H9 (cell line): ENCODE measurements around the gene ATP2A2. TPM values are rescaled to one million over a fixed set of nuclear protein-coding genes. Genes with fewer than 3 reads are reported as not detected.

ENCODE experiments used
- DNase-seq: peaks from one replicate; pipeline ENCODE4 v3.0.0-alpha.2; 2017
- H2AFZ ChIP-seq: one replicate; pipeline ENCODE4 v1.6.1; 2013; ENCODE audit warnings: mild to moderate bottlenecking, low read length, control low read depth, moderate library complexity
- H2AK5ac ChIP-seq: 2 replicates; pipeline ENCODE4 v1.6.1; 2013; ENCODE audit warnings: low read length, control low read depth, mixed read lengths; ENCODE audit not compliant: insufficient read length
- H2BK120ac ChIP-seq: one replicate; pipeline ENCODE4 v1.6.1; 2013; ENCODE audit warnings: low read depth, mild to moderate bottlenecking, low read length, control low read depth, inconsistent platforms; ENCODE audit not compliant: poor library complexity, severe bottlenecking
- H2BK12ac ChIP-seq: 2 replicates; pipeline ENCODE4 v1.6.1; 2013; ENCODE audit warnings: low read length, control low read depth, mixed read lengths, low read depth; ENCODE audit not compliant: insufficient read length
- H2BK15ac ChIP-seq: 2 replicates; pipeline ENCODE4 v1.6.1; 2013; ENCODE audit warnings: low read depth, low read length, control low read depth
- H2BK20ac ChIP-seq: one replicate; pipeline ENCODE4 v1.6.1; 2013; ENCODE audit warnings: low read depth, mild to moderate bottlenecking, low read length, control low read depth, inconsistent platforms; ENCODE audit not compliant: poor library complexity, severe bottlenecking
- H2BK5ac ChIP-seq: 2 replicates; pipeline ENCODE4 v1.6.1; 2013; ENCODE audit warnings: low read length, control low read depth, mixed read lengths; ENCODE audit not compliant: insufficient read length
- H3K14ac ChIP-seq: 2 replicates; pipeline ENCODE4 v1.6.1; 2013; ENCODE audit warnings: low read length, control low read depth; ENCODE audit not compliant: insufficient read depth
- H3K18ac ChIP-seq: 2 replicates; pipeline ENCODE4 v1.6.1; 2013; ENCODE audit warnings: low read depth, mild to moderate bottlenecking, mixed read lengths, low read length, control low read depth; ENCODE audit not compliant: insufficient read length
- H3K23ac ChIP-seq: 2 replicates; pipeline ENCODE4 v1.6.1; 2013; ENCODE audit warnings: low read length, control low read depth, mixed read lengths, low read depth; ENCODE audit not compliant: insufficient read length
- H3K23me2 ChIP-seq: 2 replicates; pipeline ENCODE4 v1.6.1; 2013; ENCODE audit warnings: low read depth, mild to moderate bottlenecking, mixed read lengths, low read length, control low read depth; ENCODE audit not compliant: insufficient read length, poor library complexity, severe bottlenecking
- H3K27ac ChIP-seq: 2 replicates; pipeline ENCODE4 v1.5.1; 2013; ENCODE audit warnings: low read length, control low read depth, mixed read lengths, low read depth; ENCODE audit not compliant: insufficient read length
- H3K27me3 ChIP-seq: 2 replicates; pipeline ENCODE4 v1.6.1; 2013; ENCODE audit warnings: low read length, control low read depth, inconsistent platforms; ENCODE audit not compliant: insufficient read depth
- H3K4ac ChIP-seq: 2 replicates; pipeline ENCODE4 v1.6.1; 2013; ENCODE audit warnings: low read depth, mild to moderate bottlenecking, control low read depth, inconsistent platforms, low read length, moderate library complexity
- H3K4me1 ChIP-seq: 2 replicates; pipeline ENCODE4 v1.6.1; 2013; ENCODE audit warnings: low read length, control low read depth, inconsistent platforms; ENCODE audit not compliant: insufficient read depth
- H3K4me2 ChIP-seq: 2 replicates; pipeline ENCODE4 v1.6.1; 2013; ENCODE audit warnings: low read length, control low read depth, mixed read lengths; ENCODE audit not compliant: insufficient read length, insufficient read depth
- H3K56ac ChIP-seq: 2 replicates; pipeline ENCODE4 v1.6.1; 2013; ENCODE audit warnings: low read depth, mild to moderate bottlenecking, mixed read lengths, low read length, control low read depth; ENCODE audit not compliant: insufficient read length
- H3K79me1 ChIP-seq: 2 replicates; pipeline ENCODE4 v1.6.1; 2013; ENCODE audit warnings: low read depth, mild to moderate bottlenecking, moderate library complexity, low read length, control low read depth, inconsistent platforms; ENCODE audit not compliant: insufficient read depth, poor library complexity, severe bottlenecking
- H3K79me2 ChIP-seq: 2 replicates; pipeline ENCODE4 v1.6.1; 2013; ENCODE audit warnings: low read length, control low read depth, inconsistent platforms; ENCODE audit not compliant: insufficient read depth
- H3K9ac ChIP-seq: 2 replicates; pipeline ENCODE4 v1.6.1; 2013; ENCODE audit warnings: low read length, control low read depth, mixed read lengths; ENCODE audit not compliant: insufficient read length; ENCODE audit errors: extremely low read depth
- H3K9me3 ChIP-seq: one replicate; pipeline ENCODE4 v1.6.1; 2013; ENCODE audit warnings: low read depth, low read length, inconsistent platforms; ENCODE audit not compliant: control insufficient read depth
- H3T11ph ChIP-seq: one replicate; pipeline ENCODE4 v1.6.1; 2013; ENCODE audit warnings: mild to moderate bottlenecking, low read length, control low read depth, inconsistent platforms
- H4K20me1 ChIP-seq: one replicate; pipeline ENCODE4 v1.6.1; 2013; ENCODE audit not compliant: control insufficient read depth, insufficient read length, insufficient read depth
- H4K5ac ChIP-seq: 2 replicates; pipeline ENCODE4 v1.6.1; 2013; ENCODE audit warnings: low read depth, mild to moderate bottlenecking, mixed read lengths, low read length, control low read depth; ENCODE audit not compliant: insufficient read length
- H4K8ac ChIP-seq: replicated peaks from 2 replicates; pipeline ENCODE4 v1.6.1; 2013; ENCODE audit warnings: low read length, control low read depth, mixed read lengths, low read depth; ENCODE audit not compliant: insufficient read length
- H4K91ac ChIP-seq: 2 replicates; pipeline ENCODE4 v1.6.1; 2013; ENCODE audit warnings: low read depth, mild to moderate bottlenecking, moderate library complexity, mixed read lengths, low read length, control low read depth; ENCODE audit not compliant: insufficient read length
- H3K27ac Mint-ChIP-seq, 3 experiments: 2 replicates in 2 of 3; 3 replicates in 1 of 3; pipeline ENCODE4 v1.8.0; 2020 to 2021; ENCODE audit warnings: mixed read lengths in 3 of 3, mild to moderate bottlenecking in 1 of 3, moderate library complexity in 1 of 3
- H3K27me3 Mint-ChIP-seq: 2 replicates; pipeline ENCODE4 v1.8.0; 2021; ENCODE audit warnings: low read depth, mild to moderate bottlenecking, moderate library complexity, mixed read lengths
- H3K36me3 Mint-ChIP-seq, 3 experiments: 2 replicates in 2 of 3; 3 replicates in 1 of 3; pipeline ENCODE4 v1.8.0; 2020 to 2021; ENCODE audit warnings: low read depth in 3 of 3, mixed read lengths in 3 of 3; ENCODE audit not compliant: insufficient read depth in 1 of 3
- H3K4me1 Mint-ChIP-seq, 2 experiments: 2 replicates each; pipeline ENCODE4 v1.8.0; 2020; ENCODE audit warnings: mixed read lengths in 2 of 2
- H3K4me3 Mint-ChIP-seq, 2 experiments: 2 replicates in 1 of 2; 3 replicates in 1 of 2; pipeline ENCODE4 v1.8.0; 2020 to 2021; ENCODE audit warnings: mild to moderate bottlenecking in 2 of 2, mixed read lengths in 2 of 2, moderate library complexity in 1 of 2
- H3K9me3 Mint-ChIP-seq, 2 experiments: 2 replicates in 1 of 2; 3 replicates in 1 of 2; pipeline ENCODE4 v1.8.0; 2020; ENCODE audit warnings: mild to moderate bottlenecking in 2 of 2, mixed read lengths in 2 of 2, moderate library complexity in 1 of 2
- WGBS: extraction: QIAGEN DNeasy Blood & Tissue Kit; methylation state at CpG from one replicate; pipeline ENCODE4 v1.1.7; 2013; ENCODE audit warnings: missing lambda C conversion rate, low lambda C conversion rate, mixed read lengths; ENCODE audit not compliant: insufficient read length; ENCODE audit errors: extremely low coverage; 5-methylcytosine and 5-hydroxymethylcytosine counted together
- total RNA-seq: library from RNA; stranded (reverse); gene quantifications from 2 replicates; pipeline ENCODE4 v1.2.1, GENCODE V29; 2021
- TF ChIP-seq, protein P1 (sequence below): fragments of 200-600 bp; sonication (generic); conservative IDR thresholded peaks from 3 replicates; pipeline ENCODE4 v1.8.0; 2021; ENCODE audit warnings: antibody characterized with exemption, mild to moderate bottlenecking

Gene ATP2A2
- total RNA-seq, 1 experiment from 2014 or later, result 257 TPM

DNA sequence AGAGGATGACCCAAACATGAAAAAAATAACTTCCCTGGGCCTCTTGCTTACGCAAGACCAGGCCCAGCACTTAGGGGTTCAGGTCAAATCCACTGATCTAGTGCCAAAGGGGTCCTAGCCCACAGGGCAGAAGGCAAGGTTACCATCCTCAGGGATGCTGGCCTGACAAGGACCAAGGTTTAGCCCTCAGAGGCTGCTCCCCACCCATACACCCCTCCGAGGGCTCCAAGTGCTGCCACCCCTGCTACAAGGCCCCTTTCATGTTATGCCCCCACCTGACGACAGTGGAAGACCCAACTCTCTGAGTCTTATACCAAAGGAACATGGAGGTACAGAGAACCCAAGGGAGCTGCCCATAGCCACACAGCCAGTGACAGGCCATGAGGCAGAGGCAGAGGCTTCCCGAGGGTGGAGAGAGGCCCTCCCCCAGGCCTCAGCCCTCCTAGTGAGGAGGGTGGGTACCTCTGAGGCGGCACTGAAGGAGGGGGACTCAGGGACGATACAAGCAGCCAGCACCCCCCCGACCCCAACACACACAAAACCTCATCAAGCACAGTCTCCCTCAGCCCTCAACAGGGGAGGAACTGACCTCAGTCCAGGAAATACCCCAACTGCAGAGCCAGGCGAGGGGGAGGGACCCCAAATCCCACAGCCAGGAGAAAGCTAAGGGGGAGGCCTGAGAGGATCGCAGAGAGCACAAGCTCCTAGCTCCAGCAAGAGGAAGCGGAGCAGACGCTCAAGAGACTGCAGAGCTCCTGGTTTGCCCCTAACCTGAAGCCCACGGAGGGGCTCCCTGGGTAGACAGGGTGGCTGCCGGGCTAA, 85.5 kb downstream of the ATP2A2 start:
- Histone ChIP-seq H3K9ac (no peak overlapping the region), H3K23me2 (no peaks in the 10 kb centered on the region), H4K5ac (no peak overlapping the region), H2BK15ac (no peak overlapping the region), H2AFZ (no peak overlapping the region), H3K79me1 (no peaks in the 10 kb centered on the region), H3K14ac (no peak overlapping the region), H3K4me2 (no peak overlapping the region), H2BK12ac (no peak overlapping the region), H3K27me3 (no peaks in the 10 kb centered on the region), H4K8ac (no peak overlapping the region), H2BK120ac (no peak overlapping the region), H2BK5ac (no peak overlapping the region), H3K27ac (no peak overlapping the region), H3K18ac (no peak overlapping the region), H2AK5ac (no peak overlapping the region), H3K23ac (no peak overlapping the region), H3K56ac (no peak overlapping the region), H3K4me1 (no peaks in the 10 kb centered on the region), H3K4ac (no peak overlapping the region), H3K9me3 (no peaks in the 10 kb centered on the region), H4K91ac (no peak overlapping the region), H4K20me1 (no peaks in the 10 kb centered on the region), H3K79me2 (no peaks in the 10 kb centered on the region), H3T11ph (no peak overlapping the region), H2BK20ac (no peak overlapping the region)
- Mint-ChIP-seq H3K9me3 (no peaks in the 10 kb centered on the region; a peak in 1 of 5 replicates), H3K4me1 (no peaks in the 10 kb centered on the region), H3K4me3 (no peak overlapping the region), H3K27ac (0 out of 7 replicates have a peak overlapping the region, but pooled peaks of 1 of the 3 experiments have one; percentile 34), H3K36me3 (peaks cover 0 to 14% (median 0%) of the 10 kb centered on the region in 3 experiments; a peak in 3 of 7 replicates), H3K27me3 (no peaks in the 10 kb centered on the region)
- WGBS, result no CpG with 5 or more reads among the region's 13 CpGs
- DNase-seq, result no peak
- TF ChIP-seq, protein P1, sequence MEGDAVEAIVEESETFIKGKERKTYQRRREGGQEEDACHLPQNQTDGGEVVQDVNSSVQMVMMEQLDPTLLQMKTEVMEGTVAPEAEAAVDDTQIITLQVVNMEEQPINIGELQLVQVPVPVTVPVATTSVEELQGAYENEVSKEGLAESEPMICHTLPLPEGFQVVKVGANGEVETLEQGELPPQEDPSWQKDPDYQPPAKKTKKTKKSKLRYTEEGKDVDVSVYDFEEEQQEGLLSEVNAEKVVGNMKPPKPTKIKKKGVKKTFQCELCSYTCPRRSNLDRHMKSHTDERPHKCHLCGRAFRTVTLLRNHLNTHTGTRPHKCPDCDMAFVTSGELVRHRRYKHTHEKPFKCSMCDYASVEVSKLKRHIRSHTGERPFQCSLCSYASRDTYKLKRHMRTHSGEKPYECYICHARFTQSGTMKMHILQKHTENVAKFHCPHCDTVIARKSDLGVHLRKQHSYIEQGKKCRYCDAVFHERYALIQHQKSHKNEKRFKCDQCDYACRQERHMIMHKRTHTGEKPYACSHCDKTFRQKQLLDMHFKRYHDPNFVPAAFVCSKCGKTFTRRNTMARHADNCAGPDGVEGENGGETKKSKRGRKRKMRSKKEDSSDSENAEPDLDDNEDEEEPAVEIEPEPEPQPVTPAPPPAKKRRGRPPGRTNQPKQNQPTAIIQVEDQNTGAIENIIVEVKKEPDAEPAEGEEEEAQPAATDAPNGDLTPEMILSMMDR, result no peak
